Skeletal muscle tissue (tissue), 4 donors: ENCODE results near the gene SYTL3. TPM values are rescaled to one million over a fixed set of nuclear protein-coding genes. Genes with fewer than 3 reads are reported as not detected.
"Not testable (repeated sequence)": the region's sequence is repeated elsewhere in the genome, so short reads cannot be mapped to it uniquely, and the experiment has no call there.

Experiments used
- H3K27ac ChIP-seq: one replicate; pipeline ENCODE4 v1.7.0; 2013; ENCODE audit warnings: mild to moderate bottlenecking, low read depth, low read length, inconsistent platforms
- H3K27me3 ChIP-seq, 3 donors: one replicate each; pipeline ENCODE4 v1.7.0; 2013; ENCODE audit warnings: low read length in 3 of 3; ENCODE audit not compliant: control insufficient read depth in 3 of 3, insufficient read depth in 3 of 3
- H3K36me3 ChIP-seq, 3 donors: one replicate each; pipeline ENCODE4 v1.7.0; 2013; ENCODE audit warnings: low read length in 3 of 3; ENCODE audit not compliant: control insufficient read depth in 3 of 3, insufficient read depth in 3 of 3
- H3K4me1 ChIP-seq, 3 donors: one replicate each; pipeline ENCODE4 v1.7.0; 2013; ENCODE audit warnings: low read length in 3 of 3, mild to moderate bottlenecking in 3 of 3; ENCODE audit not compliant: control insufficient read depth in 3 of 3, insufficient read depth in 3 of 3
- H3K4me3 ChIP-seq, 3 donors: one replicate each; pipeline ENCODE4 v1.7.0; 2013; ENCODE audit warnings: low read length in 3 of 3
- H3K9ac ChIP-seq, 3 donors: one replicate each; pipeline ENCODE4 v1.7.0; 2013; ENCODE audit warnings: low read length in 3 of 3, mild to moderate bottlenecking in 3 of 3, moderate library complexity in 2 of 3, low read depth in 1 of 3
- H3K9me3 ChIP-seq, 3 donors: one replicate each; pipeline ENCODE4 v1.7.0; 2013; ENCODE audit warnings: low read length in 3 of 3; ENCODE audit not compliant: control insufficient read depth in 3 of 3
- total RNA-seq: library from RNA; depleted of rRNA; stranded (reverse); fragments of >200 nt; gene quantifications from one replicate; pipeline ENCODE4 v1.2.3, GENCODE V29; 2014
- donor health status: Osteomylitis.

The SYTL3 gene
- total RNA-seq, 1 donor from 2014 or later: 5.7 TPM

- no peak overlapping the region for H3K9ac ChIP-seq
- H3K4me1 ChIP-seq: peaks cover 0 to 2% (median 0%) of the 10 kb centered on the region in 3 donors
- H3K9me3 ChIP-seq: no peaks in the 10 kb centered on the region
- H3K36me3 ChIP-seq: peaks cover 26 to 43% (median 40%) of the 10 kb centered on the region in 3 donors
- H3K27ac ChIP-seq: no peak overlapping the region
- H3K27me3 ChIP-seq: no peaks in the 10 kb centered on the region
- H3K4me3 ChIP-seq: no peak overlapping the region
These were observed 135.2 kb downstream of the SYTL3 start for GRCh38 chr6:158785036-158785435.

- peaks cover 0 to 2% (median 0%) of the 10 kb centered on the region in 3 donors for H3K4me1 ChIP-seq
- H3K4me3 ChIP-seq: no peak overlapping the region
- H3K27ac ChIP-seq: no peak overlapping the region
- peaks cover 21 to 41% (median 37%) of the 10 kb centered on the region in 3 donors for H3K36me3 ChIP-seq
- H3K27me3 ChIP-seq: no peaks in the 10 kb centered on the region
- no peak overlapping the region for H3K9ac ChIP-seq
- H3K9me3 ChIP-seq: no peaks in the 10 kb centered on the region
These were observed 136.9 kb downstream of the SYTL3 start for GRCh38 chr6:158786645-158787304.

- no peak overlapping the region for H3K4me3 ChIP-seq
- H3K36me3 ChIP-seq: peaks cover 21 to 40% (median 31%) of the 10 kb centered on the region in 3 donors
- no peaks in the 10 kb centered on the region for H3K9me3 ChIP-seq
- H3K4me1 ChIP-seq: no peaks in the 10 kb centered on the region
- no peaks in the 10 kb centered on the region for H3K27me3 ChIP-seq
- no peak overlapping the region for H3K9ac ChIP-seq
- H3K27ac ChIP-seq: no peak overlapping the region
These were observed 137.5 kb downstream of the SYTL3 start for GRCh38 chr6:158787395-158787794.

- H3K9me3 ChIP-seq: no peaks in the 10 kb centered on the region
- H3K9ac ChIP-seq: no peak overlapping the region
- no peak overlapping the region for H3K4me3 ChIP-seq
- H3K4me1 ChIP-seq: no peaks in the 10 kb centered on the region
- peaks cover 14 to 24% (median 15%) of the 10 kb centered on the region in 3 donors for H3K36me3 ChIP-seq
- no peaks in the 10 kb centered on the region for H3K27me3 ChIP-seq
- H3K27ac ChIP-seq: no peak overlapping the region
These were observed 139.5 kb downstream of the SYTL3 start for GRCh38 chr6:158789115-158789917.

GRCh38 chr6:158791274-158791855, 141.5 kb downstream of the SYTL3 start:
- Histone ChIP-seq H3K27ac (no peak overlapping the region), H3K4me1 (no peaks in the 10 kb centered on the region)

GRCh38 chr6:158792505-158792904, 142.7 kb downstream of the SYTL3 start:
- not testable (repeated sequence) for H3K4me1 ChIP-seq, H3K27ac ChIP-seq, H3K9me3 ChIP-seq

More at GRCh38 chr6:158791274-158791855, 141.5 kb downstream of the SYTL3 start:
- no peak overlapping the region for H3K4me3 ChIP-seq
- no peaks in the 10 kb centered on the region for H3K9me3 ChIP-seq
- peak overlapping the region in 1 of 3 donors; percentile 44 for H3K9ac ChIP-seq
- no peaks in the 10 kb centered on the region for H3K27me3 ChIP-seq
- peaks cover 0 to 13% (median 3%) of the 10 kb centered on the region in 3 donors for H3K36me3 ChIP-seq

GRCh38 chr6:158793432-158793831, 143.6 kb downstream of the SYTL3 start:
- Histone ChIP-seq H3K9me3 (no peaks in the 10 kb centered on the region), H3K36me3 (peaks cover 0 to 5% (median 3%) of the 10 kb centered on the region in 3 donors), H3K27ac (no peak overlapping the region), H3K27me3 (no peaks in the 10 kb centered on the region), H3K9ac (no peak overlapping the region), H3K4me3 (no peak overlapping the region), H3K4me1 (peaks cover 0 to 3% (median 0%) of the 10 kb centered on the region in 3 donors)

More at GRCh38 chr6:158792505-158792904, 142.7 kb downstream of the SYTL3 start:
- H3K36me3 ChIP-seq, H3K9ac ChIP-seq, H3K4me3 ChIP-seq, H3K27me3 ChIP-seq: not testable (repeated sequence)

GRCh38 chr6:158795516-158795915, 145.7 kb downstream of the SYTL3 start:
- H3K9ac ChIP-seq: no peak overlapping the region
- peaks cover 0 to 13% (median 7%) of the 10 kb centered on the region in 3 donors for H3K4me1 ChIP-seq
- H3K9me3 ChIP-seq: no peaks in the 10 kb centered on the region
- no peaks in the 10 kb centered on the region for H3K36me3 ChIP-seq
- no peak overlapping the region for H3K4me3 ChIP-seq
- no peak overlapping the region for H3K27ac ChIP-seq
- H3K27me3 ChIP-seq: no peaks in the 10 kb centered on the region

- H3K27ac ChIP-seq: no peak overlapping the region
- H3K36me3 ChIP-seq: no peaks in the 10 kb centered on the region
- H3K9me3 ChIP-seq: no peaks in the 10 kb centered on the region
- H3K9ac ChIP-seq: no peak overlapping the region
- no peak overlapping the region for H3K4me3 ChIP-seq
- H3K4me1 ChIP-seq: peaks cover 0 to 13% (median 7%) of the 10 kb centered on the region in 3 donors
- no peaks in the 10 kb centered on the region for H3K27me3 ChIP-seq
These were observed 146.5 kb downstream of the SYTL3 start for GRCh38 chr6:158796353-158796752.
